HEK293 (cell line): Measurements from ENCODE around the gene TLE1.

Source experiments
- BCL11B ChIP-seq: fragments of 450-650 bp; formaldehyde crosslinking; IDR thresholded peaks from 2 replicates; pipeline ENCODE4 v1.5.1; 2016; ENCODE audit warnings: low read depth, missing biosample characterization, missing genetic modification characterization
- GLI2 ChIP-seq: fragments of 450-650 bp; formaldehyde crosslinking; IDR thresholded peaks from 2 replicates; pipeline ENCODE4; 2017; ENCODE audit warnings: missing biosample characterization, missing genetic modification characterization, low read depth, borderline replicate concordance
- GLI4 ChIP-seq: fragments of 450-650 bp; formaldehyde crosslinking; IDR thresholded peaks from 2 replicates; pipeline ENCODE4 v1.5.1; 2016; ENCODE audit warnings: missing biosample characterization, missing genetic modification characterization
- KLF16 ChIP-seq: fragments of 450-650 bp; formaldehyde crosslinking; IDR thresholded peaks from 2 replicates; pipeline ENCODE4 v1.5.1; 2017; ENCODE audit warnings: missing biosample characterization, missing genetic modification characterization
- MEIS1 ChIP-seq: sonication (generic); formaldehyde crosslinking; IDR thresholded peaks from 2 replicates; pipeline ENCODE4 v1.8.1; 2022; ENCODE audit warnings: missing genetic modification reagents, mild to moderate bottlenecking, borderline replicate concordance
- OSR2 ChIP-seq: fragments of 450-650 bp; formaldehyde crosslinking; IDR thresholded peaks from 2 replicates; pipeline ENCODE4 v1.5.1; 2016; ENCODE audit warnings: missing biosample characterization, missing genetic modification characterization
- OVOL3 ChIP-seq: fragments of 450-650 bp; formaldehyde crosslinking; IDR thresholded peaks from 2 replicates; pipeline ENCODE4 v1.5.1; 2016; ENCODE audit warnings: missing biosample characterization, missing genetic modification characterization
- PRDM10 ChIP-seq: fragments of 450-650 bp; formaldehyde crosslinking; IDR thresholded peaks from 2 replicates; pipeline ENCODE4 v1.5.1; 2016; ENCODE audit warnings: missing biosample characterization, missing genetic modification characterization
- SALL2 ChIP-seq: fragments of 450-650 bp; formaldehyde crosslinking; IDR thresholded peaks from 2 replicates; pipeline ENCODE4 v1.5.0; 2017; ENCODE audit warnings: missing biosample characterization, mild to moderate bottlenecking, missing genetic modification characterization, borderline replicate concordance
- TCF7L2 ChIP-seq: IDR thresholded peaks from 2 replicates; pipeline ENCODE4 v1.6.1; 2011; ENCODE audit warnings: low read depth, mild to moderate bottlenecking, inconsistent platforms, low read length, moderate library complexity, borderline replicate concordance
- ZBTB17 ChIP-seq: fragments of 450-650 bp; formaldehyde crosslinking; IDR thresholded peaks from 2 replicates; pipeline ENCODE4 v1.5.1; 2016; ENCODE audit warnings: missing biosample characterization, missing genetic modification characterization
- ZBTB20 ChIP-seq: fragments of 450-650 bp; formaldehyde crosslinking; IDR thresholded peaks from 2 replicates; pipeline ENCODE4 v1.5.1; 2016; ENCODE audit warnings: missing biosample characterization, missing genetic modification characterization
- ZBTB49 ChIP-seq: fragments of 450-650 bp; formaldehyde crosslinking; IDR thresholded peaks from 2 replicates; pipeline ENCODE4 v1.5.1; 2016; ENCODE audit warnings: missing biosample characterization, missing genetic modification characterization, low read depth
- ZBTB7A ChIP-seq: fragments of 450-650 bp; formaldehyde crosslinking; IDR thresholded peaks from 2 replicates; pipeline ENCODE4 v1.5.1; 2016; ENCODE audit warnings: low read depth, missing biosample characterization, missing genetic modification characterization
- ZBTB8A ChIP-seq: fragments of 450-650 bp; formaldehyde crosslinking; IDR thresholded peaks from 2 replicates; pipeline ENCODE4 v1.5.1; 2016; ENCODE audit warnings: missing biosample characterization, missing genetic modification characterization
- ZEB2 ChIP-seq: fragments of 450-650 bp; formaldehyde crosslinking; IDR thresholded peaks from 2 replicates; pipeline ENCODE4 v1.5.1; 2016; ENCODE audit warnings: missing biosample characterization, missing genetic modification characterization
- ZFP3 ChIP-seq: fragments of 450-650 bp; formaldehyde crosslinking; IDR thresholded peaks from 2 replicates; pipeline ENCODE4 v1.5.1; 2016; ENCODE audit warnings: low read depth, missing biosample characterization, missing genetic modification characterization
- ZNF132 ChIP-seq: fragments of 450-650 bp; formaldehyde crosslinking; IDR thresholded peaks from 2 replicates; pipeline ENCODE4 v1.5.1; 2017; ENCODE audit warnings: missing biosample characterization, missing genetic modification characterization, borderline replicate concordance
- ZNF133 ChIP-seq: fragments of 450-650 bp; formaldehyde crosslinking; IDR thresholded peaks from 2 replicates; pipeline ENCODE4 v1.5.1; 2016; ENCODE audit warnings: missing biosample characterization, missing genetic modification characterization
- ZNF214 ChIP-seq: fragments of 450-650 bp; formaldehyde crosslinking; IDR thresholded peaks from 2 replicates; pipeline ENCODE4 v1.5.1; 2017; ENCODE audit warnings: missing biosample characterization, mild to moderate bottlenecking, missing genetic modification characterization, borderline replicate concordance
- ZNF26 ChIP-seq: fragments of 450-650 bp; formaldehyde crosslinking; IDR thresholded peaks from 2 replicates; pipeline ENCODE4 v1.5.1; 2016; ENCODE audit warnings: missing biosample characterization, missing genetic modification characterization
- ZNF350 ChIP-seq: fragments of 450-650 bp; formaldehyde crosslinking; IDR thresholded peaks from 2 replicates; pipeline ENCODE4 v1.5.0; 2017; ENCODE audit warnings: missing biosample characterization, mild to moderate bottlenecking, missing genetic modification characterization
- ZNF404 ChIP-seq: fragments of 450-650 bp; formaldehyde crosslinking; IDR thresholded peaks from 2 replicates; pipeline ENCODE4 v1.5.1; 2017; ENCODE audit warnings: missing biosample characterization, missing genetic modification characterization
- ZNF473 ChIP-seq: fragments of 450-650 bp; formaldehyde crosslinking; IDR thresholded peaks from 2 replicates; pipeline ENCODE4 v1.5.1; 2017; ENCODE audit warnings: missing biosample characterization, missing genetic modification characterization
- ZNF501 ChIP-seq: fragments of 450-650 bp; formaldehyde crosslinking; IDR thresholded peaks from 2 replicates; pipeline ENCODE4 v1.5.1; 2016; ENCODE audit warnings: missing biosample characterization, missing genetic modification characterization
- ZNF555 ChIP-seq: fragments of 450-650 bp; formaldehyde crosslinking; conservative IDR thresholded peaks from 2 replicates; pipeline ENCODE4 v1.5.1; 2017; ENCODE audit warnings: missing biosample characterization, mild to moderate bottlenecking, missing genetic modification characterization, inconsistent platforms
- ZNF560 ChIP-seq: fragments of 450-650 bp; formaldehyde crosslinking; IDR thresholded peaks from 2 replicates; pipeline ENCODE4 v1.5.1; 2017; ENCODE audit warnings: missing biosample characterization, missing genetic modification characterization, borderline replicate concordance
- ZNF596 ChIP-seq: fragments of 450-650 bp; IDR thresholded peaks from 2 replicates; pipeline ENCODE4 v1.5.0; 2018; ENCODE audit warnings: missing biosample characterization, mild to moderate bottlenecking, missing genetic modification characterization, moderate library complexity
- ZNF624 ChIP-seq: fragments of 450-650 bp; formaldehyde crosslinking; IDR thresholded peaks from 2 replicates; pipeline ENCODE4 v1.5.1; 2017; ENCODE audit warnings: missing biosample characterization, missing genetic modification characterization
- ZNF629 ChIP-seq: fragments of 450-650 bp; formaldehyde crosslinking; IDR thresholded peaks from 2 replicates; pipeline ENCODE4 v1.5.1; 2017; ENCODE audit warnings: missing biosample characterization, missing genetic modification characterization
- ZNF660 ChIP-seq: fragments of 450-650 bp; IDR thresholded peaks from 2 replicates; pipeline ENCODE4 v1.5.1; 2018; ENCODE audit warnings: missing biosample characterization, mild to moderate bottlenecking, missing genetic modification characterization
- ZNF670 ChIP-seq: fragments of 450-650 bp; formaldehyde crosslinking; IDR thresholded peaks from 2 replicates; pipeline ENCODE4 v1.5.1; 2016; ENCODE audit warnings: missing biosample characterization, missing genetic modification characterization, low read depth
- ZNF791 ChIP-seq: fragments of 450-650 bp; formaldehyde crosslinking; IDR thresholded peaks from 2 replicates; pipeline ENCODE4 v1.5.1; 2016; ENCODE audit warnings: missing biosample characterization, missing genetic modification characterization
- ZSCAN23 ChIP-seq: fragments of 450-650 bp; formaldehyde crosslinking; IDR thresholded peaks from 2 replicates; pipeline ENCODE4 v1.5.1; 2016; ENCODE audit warnings: missing biosample characterization, missing genetic modification characterization
- ZXDB ChIP-seq: fragments of 450-650 bp; formaldehyde crosslinking; IDR thresholded peaks from 2 replicates; pipeline ENCODE4 v1.5.1; 2016; ENCODE audit warnings: missing biosample characterization, missing genetic modification characterization

TLE1 gene

GRCh38 chr9:81686614-81687520 lies 2.5 kb downstream of the TLE1 start (continued):
- TF ChIP-seq ZNF132 (no peak), ZNF404 (tag by site-specific recombination) (no peak), OSR2 (no peak), ZNF670 (no peak), PRDM10 (tag by site-specific recombination) (no peak), OVOL3 (no peak), GLI2 (no peak), ZBTB7A (no peak), ZNF473 (tag by site-specific recombination) (no peak), ZBTB8A (tag by site-specific recombination) (peak; percentile 81), ZNF133 (tag by site-specific recombination) (no peak), ZBTB17 (tag by site-specific recombination) (peak; percentile 40), TCF7L2 (no peak), ZBTB20 (tag by site-specific recombination) (no peak), ZBTB49 (tag by site-specific recombination) (no peak), ZNF350 (tag by site-specific recombination) (no peak), ZNF501 (tag by site-specific recombination) (no peak), ZNF26 (tag by site-specific recombination) (no peak), KLF16 (tag by site-specific recombination) (no peak), BCL11B (tag by site-specific recombination) (no peak), SALL2 (tag by site-specific recombination) (no peak), ZNF214 (tag by site-specific recombination) (no peak), ZNF660 (tag by site-specific recombination) (0 out of 2 replicates have a peak, but pooled peaks have one; percentile 12), ZFP3 (tag by site-specific recombination) (no peak), ZNF560 (tag by site-specific recombination) (no peak), GLI4 (tag by site-specific recombination) (no peak), ZEB2 (tag by site-specific recombination) (no peak), ZNF596 (tag by site-specific recombination) (no peak), ZSCAN23 (tag by site-specific recombination) (no peak), MEIS1 (CRISPR knock-in tag) (peak; percentile 97), ZNF629 (tag by site-specific recombination) (no peak), ZNF624 (tag by site-specific recombination) (no peak), ZNF555 (tag by site-specific recombination) (no peak), ZXDB (tag by site-specific recombination) (no peak), ZNF791 (no peak)
